Stomach (tissue), 9 donors: ENCODE results near the gene FRG2. TPM values are rescaled to one million over a fixed set of nuclear protein-coding genes. Genes with fewer than 3 reads are reported as not detected.
A peak's percentile ranks its signal among the peaks of the same experiment; 100 is the strongest.
"Not testable (repeated sequence)": the region's sequence is repeated elsewhere in the genome, so short reads cannot be mapped to it uniquely, and the experiment has no call there.

Experiments
- DNase-seq, 2 donors: peaks; one replicate each; pipeline versions ENCODE4 v3.0.0 to v3.0.0-alpha.2; 2013 to 2019
- H3K27ac ChIP-seq, 5 donors: fragments of 200-600 bp in 4 of 5; sonication (generic) in 4 of 5; one replicate each; pipeline ENCODE4 v1.5.1; 2013 to 2019; ENCODE audit warnings: mild to moderate bottlenecking in 1 of 5, moderate library complexity in 1 of 5
- H3K27me3 ChIP-seq, 3 donors: fragments of 200-600 bp; sonication (generic); one replicate each; pipeline ENCODE4 v1.5.1; 2017 to 2019; ENCODE audit warnings: mixed run types in 1 of 3
- H3K36me3 ChIP-seq, 4 donors: fragments of 200-600 bp; sonication (generic); 1 replicate in 3 of 4; 2 replicates in 1 of 4; pipeline ENCODE4 v1.5.1; 2016 to 2019
- H3K4me1 ChIP-seq, 4 donors: fragments of 200-600 bp; sonication (generic); one replicate each; pipeline ENCODE4 v1.5.1; 2016 to 2019
- H3K4me3 ChIP-seq, 4 donors: fragments of 200-600 bp; sonication (generic) in 3 of 4; one replicate each; pipeline ENCODE4 v1.5.1; 2016 to 2019; ENCODE audit warnings: mild to moderate bottlenecking in 1 of 4
- H3K9me3 ChIP-seq, 4 donors: fragments of 200-600 bp; sonication (generic); one replicate each; pipeline ENCODE4 v1.5.1; 2016 to 2019
- EP300 ChIP-seq: sonication (generic); formaldehyde crosslinking; IDR thresholded peaks from one replicate; pipeline ENCODE4 v1.6.1; 2017; ENCODE audit warnings: antibody characterized with exemption
- POLR2A ChIP-seq, 4 donors: fragments of 450-650 bp; IDR thresholded peaks; one replicate each; pipeline ENCODE4 v1.6.1; 2016; ENCODE audit warnings: antibody characterized with exemption in 4 of 4, control low read depth in 2 of 4, mild to moderate bottlenecking in 1 of 4, moderate library complexity in 1 of 4
- POLR2AphosphoS5 ChIP-seq, 3 donors: sonication (generic); formaldehyde crosslinking; IDR thresholded peaks; one replicate each; pipeline ENCODE4 v1.6.1; 2016; ENCODE audit warnings: antibody characterized with exemption in 3 of 3
- WGBS, 5 donors: extraction: QIAGEN DNeasy Blood & Tissue Kit in 3 of 5; methylation state at CpG; one replicate each; pipeline versions ENCODE4 v1.1.5 to v1.1.7; 2013 to 2018; 5-methylcytosine and 5-hydroxymethylcytosine counted together
- intact Hi-C: fragments of 100-400 bp; cut with DNase I; formaldehyde crosslinking; loops from one replicate; pipeline ENCODE4 v1.15.1; 2023; ENCODE audit warnings: low total_unique reads
- polyA plus RNA-seq, 3 donors: library from polyadenylated mRNA; stranded (reverse); fragments of 200-250 nt; gene quantifications; one replicate each; pipeline ENCODE4 v1.2.3, GENCODE V29; 2013
- total RNA-seq, 5 donors: library from RNA; depleted of rRNA; stranded (reverse); fragments of >200 nt; gene quantifications; one replicate each; pipeline versions ENCODE4 v1.1.0 to v1.2.3, GENCODE V29; 2014 to 2016
- TF ChIP-seq, protein P1 (sequence below), 7 experiments: fragments of 450-650 bp in 4 of 7; fragments of 200-600 bp in 3 of 7; sonication (generic) in 3 of 7; IDR thresholded peaks; one replicate each; pipeline ENCODE4 v1.5.1; 2016 to 2019; ENCODE audit warnings: antibody characterized with exemption in 7 of 7, control low read depth in 2 of 7, mild to moderate bottlenecking in 1 of 7
- donor health status: healthy with polysubstance abuse.
- donor health status: Bipolar disorder and iron deficiency.
- donor health status: healthy.

FRG2 gene
- total and polyA plus RNA-seq, 8 donors = not detected

DNA sequence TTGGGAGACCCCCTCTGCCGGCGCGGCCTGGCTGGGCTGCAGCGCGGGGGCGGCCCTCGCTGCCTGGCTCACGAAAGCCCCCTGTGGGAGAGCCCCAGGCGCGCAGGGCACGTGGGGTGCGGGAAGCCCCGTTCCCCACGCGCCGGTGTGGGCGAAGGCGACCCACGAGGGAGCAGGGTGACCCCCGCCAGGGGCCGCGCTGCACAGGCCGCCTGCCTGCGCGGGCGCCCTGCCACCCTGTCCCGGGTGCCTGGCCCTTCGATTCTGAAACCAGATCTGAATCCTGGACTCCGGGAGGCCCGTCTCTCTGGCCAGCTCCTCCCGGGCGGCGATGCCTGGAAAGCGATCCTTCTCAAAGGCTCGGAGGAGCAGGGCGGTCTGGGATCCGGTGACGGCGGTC is 5.1 kb downstream of the FRG2 start:
- 42 to 61% (median 54%) methylated on average over 12 to 20 of the region's 39 CpGs for WGBS, 5 donors
- H3K27ac ChIP-seq = not testable (repeated sequence)
- peak overlapping the region in 2 of 4 donors; percentile 30 to 42 for H3K4me3 ChIP-seq

DNA sequence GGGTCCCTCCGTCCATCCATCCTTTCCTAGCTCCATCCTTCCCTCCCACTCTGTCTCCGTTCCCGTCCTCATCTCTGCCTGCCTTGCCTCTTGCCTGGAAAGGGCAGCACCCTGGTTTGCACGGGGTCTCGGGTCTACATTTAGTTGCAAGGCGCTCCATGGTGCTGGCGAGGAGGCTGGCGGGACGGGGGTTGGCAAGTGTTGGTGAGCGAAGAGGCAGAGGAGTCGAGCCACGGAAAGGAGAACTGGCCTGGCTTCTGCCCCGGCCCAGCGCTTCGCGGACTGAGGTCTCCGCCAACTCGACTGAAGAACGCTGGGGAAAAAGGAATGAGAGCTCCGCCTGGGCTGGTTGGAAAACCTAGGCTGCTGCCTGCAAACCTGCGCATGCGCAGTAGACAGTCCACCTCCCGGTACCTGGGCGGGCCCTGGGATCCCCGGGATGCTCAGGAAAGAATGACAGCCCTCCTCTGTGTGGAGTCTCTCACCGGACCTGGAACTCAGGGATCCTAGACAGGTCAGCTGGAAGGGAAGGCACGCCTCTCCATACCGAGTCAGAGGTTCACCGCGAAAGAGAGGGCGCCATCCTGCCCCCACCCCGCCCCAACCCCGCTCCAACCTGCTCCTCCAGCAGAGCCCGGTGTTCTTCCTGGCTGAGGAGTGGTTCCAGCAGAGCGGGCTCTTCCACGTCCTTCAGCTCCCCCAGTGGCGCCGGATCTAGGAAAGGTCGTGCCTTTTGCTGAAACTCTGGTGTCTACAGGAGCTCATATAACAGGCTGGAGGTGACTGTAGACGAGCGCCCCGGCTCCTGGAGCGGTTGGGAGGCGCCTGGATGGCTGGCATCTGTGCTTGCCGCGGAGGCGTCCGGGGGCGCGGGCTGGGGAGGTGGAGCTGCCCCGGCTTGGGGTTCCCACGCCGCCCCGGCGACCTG is 6.0 kb downstream of the FRG2 start:
- Histone ChIP-seq H3K4me3 (peak overlapping the region in 3 of 4 donors; percentile 6 to 42 (median 30)), H3K27me3 (peaks cover 14 to 75% (median 64%) of the 10 kb centered on the region in 3 donors)

More for the DNA sequence above, 5.1 kb downstream of the FRG2 start:
- H3K9me3 ChIP-seq, intact Hi-C loops, H3K36me3 ChIP-seq, DNase-seq: not testable (repeated sequence)
- Histone ChIP-seq H3K4me1 (peaks cover 0 to 49% (median 31%) of the 10 kb centered on the region in 4 donors), H3K27me3 (peaks cover 11 to 66% (median 55%) of the 10 kb centered on the region in 3 donors)

DNA sequence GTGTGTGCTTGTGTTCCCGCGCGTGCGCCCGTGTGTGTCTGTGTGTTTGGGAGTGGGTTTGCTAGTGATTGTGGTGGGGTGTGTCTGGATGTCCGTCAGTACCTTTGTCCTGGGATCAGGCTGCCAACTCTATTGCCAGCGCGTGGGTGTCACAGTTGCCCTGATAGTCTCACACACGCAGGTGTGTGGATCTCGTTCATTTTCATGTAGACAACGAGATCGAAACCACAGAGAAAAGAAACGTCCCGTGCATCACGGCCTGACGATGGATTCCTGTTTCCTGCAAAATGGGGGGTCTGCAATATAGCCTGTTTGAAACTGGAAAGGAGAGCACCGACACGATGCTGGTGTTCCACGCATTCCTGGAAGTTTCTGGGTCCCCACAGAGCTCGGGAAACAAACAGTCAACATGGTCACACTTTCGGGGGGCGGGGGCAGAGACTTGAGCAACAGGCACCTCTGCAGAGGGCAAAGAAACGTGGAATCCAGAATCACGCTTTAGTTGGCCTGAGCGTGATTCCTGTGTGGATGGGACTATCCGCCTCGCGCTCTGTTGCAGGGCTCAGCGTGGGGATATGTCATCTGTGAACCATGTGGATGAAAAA is 7.1 kb downstream of the FRG2 start:
- Histone ChIP-seq H3K27me3 (peaks cover 22 to 82% (median 72%) of the 10 kb centered on the region in 3 donors), H3K4me1 (peaks cover 2 to 64% (median 39%) of the 10 kb centered on the region in 4 donors)
- H3K36me3 ChIP-seq, H3K4me3 ChIP-seq, H3K27ac ChIP-seq, intact Hi-C loops, H3K9me3 ChIP-seq: not testable (repeated sequence)
- WGBS, 5 donors = 18 to 31% (median 24%) methylated on average over 29 of the region's 29 CpGs
- peak in 1 of 2 donors; percentile 2 for DNase-seq

More for the DNA sequence above, 6.0 kb downstream of the FRG2 start:
- H3K36me3 ChIP-seq = no peaks in the 10 kb centered on the region
- no peak overlapping the region for H3K27ac ChIP-seq
- H3K4me1 ChIP-seq = peaks cover 0 to 53% (median 32%) of the 10 kb centered on the region in 4 donors
- WGBS, 5 donors = 5 to 12% (median 8%) methylated on average over 29 to 51 of the region's 55 CpGs
- no peak for TF ChIP-seq EP300
- TF ChIP-seq, protein P1, sequence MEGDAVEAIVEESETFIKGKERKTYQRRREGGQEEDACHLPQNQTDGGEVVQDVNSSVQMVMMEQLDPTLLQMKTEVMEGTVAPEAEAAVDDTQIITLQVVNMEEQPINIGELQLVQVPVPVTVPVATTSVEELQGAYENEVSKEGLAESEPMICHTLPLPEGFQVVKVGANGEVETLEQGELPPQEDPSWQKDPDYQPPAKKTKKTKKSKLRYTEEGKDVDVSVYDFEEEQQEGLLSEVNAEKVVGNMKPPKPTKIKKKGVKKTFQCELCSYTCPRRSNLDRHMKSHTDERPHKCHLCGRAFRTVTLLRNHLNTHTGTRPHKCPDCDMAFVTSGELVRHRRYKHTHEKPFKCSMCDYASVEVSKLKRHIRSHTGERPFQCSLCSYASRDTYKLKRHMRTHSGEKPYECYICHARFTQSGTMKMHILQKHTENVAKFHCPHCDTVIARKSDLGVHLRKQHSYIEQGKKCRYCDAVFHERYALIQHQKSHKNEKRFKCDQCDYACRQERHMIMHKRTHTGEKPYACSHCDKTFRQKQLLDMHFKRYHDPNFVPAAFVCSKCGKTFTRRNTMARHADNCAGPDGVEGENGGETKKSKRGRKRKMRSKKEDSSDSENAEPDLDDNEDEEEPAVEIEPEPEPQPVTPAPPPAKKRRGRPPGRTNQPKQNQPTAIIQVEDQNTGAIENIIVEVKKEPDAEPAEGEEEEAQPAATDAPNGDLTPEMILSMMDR (IDR thresholded peaks at IDR 0.05) = no peak
- TF ChIP-seq POLR2AphosphoS5 (IDR thresholded peaks at IDR 0.05) = no peak
- TF ChIP-seq POLR2A (IDR thresholded peaks at IDR 0.05) = no peak
- no peaks in the 10 kb centered on the region for H3K9me3 ChIP-seq
- peak; percentile 51 to 68 for DNase-seq
- intact Hi-C loops = no loop called here

DNA sequence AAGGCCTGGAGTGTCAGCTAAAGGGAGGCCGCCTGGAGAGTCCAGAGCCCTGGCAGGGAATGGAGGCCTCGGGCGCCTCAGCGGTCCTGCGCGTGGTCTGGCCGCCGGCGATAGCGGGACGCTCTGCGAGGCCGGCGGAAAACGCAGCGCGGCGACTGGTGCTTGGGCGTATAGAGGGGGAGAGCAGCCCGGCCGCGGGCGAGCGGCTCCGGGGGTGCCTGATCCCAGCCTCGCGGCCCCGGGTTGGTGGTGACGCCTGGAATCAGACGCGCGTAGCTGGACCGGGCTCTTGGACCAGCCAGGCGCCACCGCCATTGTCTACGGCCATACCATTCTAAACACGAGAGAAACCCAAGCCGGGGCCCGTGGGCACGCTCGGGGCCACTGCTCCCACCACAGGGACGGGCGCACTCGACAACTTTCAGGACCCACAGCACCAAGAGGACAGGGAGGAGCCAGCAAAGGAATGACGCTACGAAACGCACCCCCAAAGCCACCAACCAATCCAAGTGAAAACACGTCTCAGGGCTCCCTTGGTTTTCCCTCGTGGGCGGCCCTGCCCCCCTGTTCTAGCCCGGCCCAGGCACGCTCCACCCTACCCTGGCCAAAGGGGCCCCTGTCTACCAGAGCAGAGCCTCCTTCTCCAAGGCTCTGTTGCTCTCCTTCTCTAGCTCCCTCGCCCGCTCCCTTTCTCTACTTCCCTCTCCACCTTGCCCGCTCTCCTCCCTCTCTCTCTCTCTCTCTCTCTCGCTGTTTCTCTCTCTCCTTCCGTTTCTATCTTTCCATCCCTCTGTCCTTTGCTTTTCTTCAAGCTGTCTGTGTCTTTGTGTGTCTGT is 7.8 kb downstream of the FRG2 start:
- no peak overlapping the region for H3K27ac ChIP-seq
- no peak overlapping the region for H3K4me3 ChIP-seq
- peaks cover 22 to 89% (median 79%) of the 10 kb centered on the region in 3 donors for H3K27me3 ChIP-seq
- H3K36me3 ChIP-seq = no peaks in the 10 kb centered on the region
- H3K9me3 ChIP-seq = no peaks in the 10 kb centered on the region
- peak in 1 of 2 donors; percentile 3 for DNase-seq
- TF ChIP-seq POLR2A (IDR thresholded peaks at IDR 0.05) (no peak), POLR2AphosphoS5 (IDR thresholded peaks at IDR 0.05) (no peak), EP300 (no peak)
- TF ChIP-seq, protein P1 (IDR thresholded peaks at IDR 0.05) = no peak
- H3K4me1 ChIP-seq = peaks cover 7 to 69% (median 44%) of the 10 kb centered on the region in 4 donors
- intact Hi-C loops = no loop called here
- WGBS, 5 donors = 7 to 13% (median 10%) methylated on average over 34 to 57 of the region's 57 CpGs
